Tibial nerve (tissue), 4 donors: Measurements from ENCODE around the gene MCU.

Experiments
- EP300 ChIP-seq, 2 donors: sonication (generic); formaldehyde crosslinking; IDR thresholded peaks; one replicate each; pipeline ENCODE4 v1.6.1; 2017; ENCODE audit warnings: antibody characterized with exemption in 2 of 2, mild to moderate bottlenecking in 1 of 2
- POLR2A ChIP-seq, 2 donors: fragments of 450-650 bp; IDR thresholded peaks; one replicate each; pipeline ENCODE4 v1.6.1; 2017; ENCODE audit warnings: antibody characterized with exemption in 2 of 2, mild to moderate bottlenecking in 2 of 2, moderate library complexity in 2 of 2
- TF ChIP-seq, protein P1 (sequence below), 5 experiments: fragments of 200-600 bp in 3 of 5; fragments of 450-650 bp in 2 of 5; sonication (generic) in 3 of 5; IDR thresholded peaks; one replicate each; pipeline ENCODE4 v1.5.1; 2016 to 2019; ENCODE audit warnings: antibody characterized with exemption in 5 of 5, mild to moderate bottlenecking in 3 of 5, moderate library complexity in 2 of 5

DNA sequence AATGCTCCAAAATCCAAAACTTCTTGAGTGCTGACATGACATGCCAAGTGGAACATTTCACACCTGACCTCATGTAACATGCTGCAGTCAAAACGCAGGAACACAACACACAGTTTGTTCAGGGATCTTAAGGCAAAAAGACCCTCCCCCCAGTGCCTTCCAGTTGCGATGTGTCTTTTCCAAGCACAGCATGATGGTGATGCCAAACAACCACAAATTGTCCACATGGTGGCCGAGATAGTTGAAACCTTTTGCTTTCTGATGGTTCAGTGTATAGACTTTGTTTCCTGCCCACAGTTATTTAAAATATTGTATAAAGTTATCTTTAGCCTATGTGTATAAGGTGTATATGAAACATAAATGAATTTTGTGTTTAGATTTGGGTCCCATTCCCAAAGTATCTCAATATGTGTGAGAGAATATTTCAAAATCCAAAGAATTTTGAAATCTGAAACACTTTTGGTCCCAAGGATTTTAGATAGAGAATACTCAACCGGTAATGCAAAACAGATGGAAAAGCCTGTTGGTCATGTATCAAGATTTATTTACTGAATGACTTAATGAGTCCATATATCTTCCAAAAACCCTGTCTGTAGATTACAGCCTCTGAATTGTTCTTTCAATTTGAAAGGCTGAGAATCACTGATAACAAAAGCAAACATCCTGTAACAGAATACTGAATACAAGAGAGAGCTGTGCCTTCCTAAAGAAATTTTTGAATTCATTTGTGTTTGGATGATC is 108.2 kb downstream of the MCU start:
- TF ChIP-seq, protein P1, sequence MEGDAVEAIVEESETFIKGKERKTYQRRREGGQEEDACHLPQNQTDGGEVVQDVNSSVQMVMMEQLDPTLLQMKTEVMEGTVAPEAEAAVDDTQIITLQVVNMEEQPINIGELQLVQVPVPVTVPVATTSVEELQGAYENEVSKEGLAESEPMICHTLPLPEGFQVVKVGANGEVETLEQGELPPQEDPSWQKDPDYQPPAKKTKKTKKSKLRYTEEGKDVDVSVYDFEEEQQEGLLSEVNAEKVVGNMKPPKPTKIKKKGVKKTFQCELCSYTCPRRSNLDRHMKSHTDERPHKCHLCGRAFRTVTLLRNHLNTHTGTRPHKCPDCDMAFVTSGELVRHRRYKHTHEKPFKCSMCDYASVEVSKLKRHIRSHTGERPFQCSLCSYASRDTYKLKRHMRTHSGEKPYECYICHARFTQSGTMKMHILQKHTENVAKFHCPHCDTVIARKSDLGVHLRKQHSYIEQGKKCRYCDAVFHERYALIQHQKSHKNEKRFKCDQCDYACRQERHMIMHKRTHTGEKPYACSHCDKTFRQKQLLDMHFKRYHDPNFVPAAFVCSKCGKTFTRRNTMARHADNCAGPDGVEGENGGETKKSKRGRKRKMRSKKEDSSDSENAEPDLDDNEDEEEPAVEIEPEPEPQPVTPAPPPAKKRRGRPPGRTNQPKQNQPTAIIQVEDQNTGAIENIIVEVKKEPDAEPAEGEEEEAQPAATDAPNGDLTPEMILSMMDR (IDR thresholded peaks at IDR 0.05), result no peak
- TF ChIP-seq POLR2A (IDR thresholded peaks at IDR 0.05), result no peak
- no peak for TF ChIP-seq EP300 (IDR thresholded peaks at IDR 0.05)
